Activated CD4-positive, alpha-beta T cell treated with anti-CD3 and anti-CD28 coated beads, Interleukin-2, amount 50 U/mL, for 24 hours (primary cell): ENCODE data around the gene B3GALT2.
"Not testable (repeated sequence)": the region's sequence is repeated elsewhere in the genome, so short reads cannot be mapped to it uniquely, and the experiment has no call there.

Experiments
- DNase-seq, 2 donors: peaks; one replicate each; pipeline ENCODE4 v3.0.0-alpha.2; 2020; ENCODE audit warnings: low read depth in 1 of 2, low spot score in 1 of 2

Gene B3GALT2

DNA sequence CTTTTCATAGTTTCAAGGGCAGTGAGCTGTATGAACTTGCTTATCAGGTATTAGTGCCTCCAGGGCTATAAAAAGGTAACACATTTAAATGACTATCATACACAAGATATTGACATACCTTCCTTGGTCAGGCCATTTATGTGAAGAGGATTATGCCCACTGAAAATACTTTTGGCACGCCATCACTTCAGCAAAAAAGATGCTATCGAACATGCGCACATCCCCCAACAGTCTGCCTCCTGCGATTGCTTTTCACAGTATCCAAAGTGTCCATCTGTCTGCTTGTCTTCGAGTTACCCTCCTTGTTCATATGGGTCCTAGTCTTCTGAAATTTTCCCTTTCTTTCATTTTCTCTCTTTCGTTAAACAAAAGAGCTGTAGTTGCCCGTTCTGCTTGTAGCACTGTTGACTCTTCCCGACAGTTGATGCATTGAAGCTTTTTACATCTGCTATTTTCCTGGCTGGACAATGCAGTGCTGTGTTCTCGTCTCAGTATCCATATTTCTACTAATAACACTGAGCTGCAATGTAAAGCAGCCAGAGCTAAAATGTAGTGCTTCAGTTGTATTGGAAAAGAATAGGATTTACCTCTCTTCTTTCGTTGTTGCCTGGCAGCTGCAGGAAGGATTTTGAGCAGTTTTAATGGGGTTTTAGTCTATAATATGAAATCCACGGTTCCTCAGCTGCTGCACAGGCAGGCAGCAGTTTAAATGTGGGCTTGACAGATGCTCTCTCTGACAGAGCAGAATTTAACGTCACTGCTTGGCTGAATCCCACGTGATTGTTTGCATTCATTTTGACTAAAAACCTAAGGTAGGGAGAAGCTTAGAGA, at the start of gene B3GALT2:
TSS of gene B3GALT2 (minus strand) at position 713 of the 831 bp plus-strand sequence. CDS start 5,051 bp downstream, outside the sequence.
- DNase-seq: no peak

DNA sequence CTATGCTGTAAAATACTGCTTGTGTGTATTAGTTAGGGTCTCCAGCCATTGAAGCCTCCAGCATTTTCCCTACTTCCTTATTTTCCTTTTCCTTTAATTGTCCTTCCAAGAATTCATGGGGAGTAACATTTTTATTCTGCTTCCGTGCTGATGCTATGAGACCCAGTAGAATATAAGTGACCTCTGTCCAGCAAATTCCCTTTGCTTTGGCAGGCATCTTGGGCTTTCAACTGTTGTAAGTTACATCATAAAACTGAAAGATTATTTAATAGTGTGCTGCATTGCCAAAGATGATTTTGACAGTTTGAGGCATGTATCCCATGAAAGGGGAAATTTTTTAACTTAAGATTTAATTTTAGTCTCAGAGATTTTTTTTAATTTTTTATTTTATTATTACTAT, 48.1 kb upstream of the B3GALT2 start:
- DNase-seq: no peak

- not testable (repeated sequence) for DNase-seq
Measured at GRCh38 chr1:193231146-193231545, 44.7 kb upstream of the B3GALT2 start.

DNA sequence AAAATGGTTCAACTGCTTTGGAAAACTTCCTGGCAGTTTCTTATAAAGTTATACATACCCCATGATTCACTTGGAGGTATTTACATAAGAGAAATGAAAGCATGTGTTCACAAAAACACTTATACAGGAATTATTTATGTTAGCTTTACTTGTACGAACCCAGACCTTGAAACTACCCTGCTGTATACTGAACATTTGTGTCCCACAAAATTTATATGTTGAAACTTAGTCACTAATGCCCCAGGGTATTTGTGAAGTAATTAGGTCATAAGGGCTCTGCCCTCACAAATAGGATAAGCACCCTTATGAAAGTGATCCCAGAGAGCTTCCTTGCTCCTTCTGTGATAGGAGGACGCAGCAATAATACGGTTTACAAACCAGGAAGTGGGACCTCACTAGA, 42.7 kb upstream of the B3GALT2 start:
- DNase-seq: no peak

- DNase-seq: no peak
Measured at GRCh38 chr1:193222056-193222615, 35.7 kb upstream of the B3GALT2 start.

DNA sequence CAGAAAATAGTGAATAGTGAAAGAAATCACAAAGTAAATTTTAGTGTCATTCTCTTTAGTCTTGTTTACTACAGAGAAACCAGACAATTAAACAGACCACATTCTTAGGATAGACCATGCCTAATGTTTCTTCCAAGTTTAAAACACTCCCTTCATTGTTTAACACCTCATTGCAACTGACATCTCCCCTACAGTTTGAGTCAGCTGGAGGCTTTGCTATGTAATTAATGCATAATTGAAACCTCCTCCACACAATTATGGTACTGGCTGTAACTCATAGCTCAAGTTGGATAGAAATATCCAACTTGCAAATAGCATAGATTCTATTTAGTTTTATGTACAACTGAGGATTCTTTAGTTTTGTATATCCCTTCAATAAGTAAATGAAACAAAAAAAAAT, 35.2 kb upstream of the B3GALT2 start:
- DNase-seq: no peak

DNA sequence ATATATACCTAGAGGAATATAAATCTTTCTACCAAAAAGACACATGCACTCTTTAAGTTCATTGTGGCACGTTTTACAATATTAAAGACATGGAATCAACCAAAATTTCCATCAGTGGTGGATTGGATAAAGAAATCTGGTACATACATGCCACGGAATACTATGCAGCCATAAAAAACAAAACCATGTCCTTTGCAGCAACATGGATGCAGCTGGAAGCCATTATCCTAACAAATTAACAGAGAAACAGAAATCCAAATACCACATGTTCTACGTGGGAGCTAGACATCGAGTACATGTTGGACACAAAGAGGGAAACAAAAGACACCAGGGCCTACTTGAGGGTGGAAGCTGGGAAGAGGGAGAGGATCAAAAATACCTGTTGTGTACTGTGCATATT, 33.0 kb upstream of the B3GALT2 start:
- no peak for DNase-seq

DNA sequence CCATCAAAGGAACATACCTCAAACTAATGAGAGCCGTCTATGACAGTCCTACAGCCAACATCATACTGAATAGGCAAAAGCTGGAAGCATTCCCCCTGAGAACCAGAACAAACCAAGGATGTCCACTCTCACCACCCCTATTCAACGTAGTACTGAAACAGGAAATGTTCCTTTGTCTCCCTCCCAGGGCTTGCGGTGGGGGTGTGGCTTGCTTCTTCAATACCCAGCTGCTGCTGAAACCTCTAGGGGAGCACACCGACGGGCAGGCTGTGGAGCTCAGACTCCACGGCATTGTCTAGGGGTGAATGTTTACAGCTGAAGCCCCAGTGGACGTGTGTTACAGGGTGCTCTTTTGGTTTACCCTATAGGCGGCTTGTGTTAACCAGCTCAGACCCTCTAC, 30.5 kb upstream of the B3GALT2 start:
- no peak for DNase-seq

DNA sequence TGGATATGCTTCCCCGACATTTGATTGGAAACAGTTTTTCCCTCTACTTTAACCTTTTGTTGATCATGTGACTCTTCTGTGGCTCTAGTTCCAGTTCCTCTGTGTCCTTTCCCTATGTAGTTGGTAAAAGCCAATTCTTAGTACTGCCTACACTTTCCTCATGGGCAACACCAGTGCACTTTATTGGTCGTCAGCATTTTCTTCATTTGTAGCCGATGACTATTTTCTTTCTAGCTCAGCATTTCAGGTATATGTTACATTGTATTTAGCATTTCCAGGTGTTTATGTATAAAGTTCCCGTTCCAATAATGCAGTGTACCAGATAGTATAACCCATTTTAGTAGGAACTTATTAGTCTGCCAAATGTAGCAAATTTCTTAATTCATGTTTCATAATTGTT, 27.6 kb upstream of the B3GALT2 start:
- DNase-seq: no peak

GRCh38 chr1:193212637-193213036, 26.2 kb upstream of the B3GALT2 start:
- no peak for DNase-seq

DNA sequence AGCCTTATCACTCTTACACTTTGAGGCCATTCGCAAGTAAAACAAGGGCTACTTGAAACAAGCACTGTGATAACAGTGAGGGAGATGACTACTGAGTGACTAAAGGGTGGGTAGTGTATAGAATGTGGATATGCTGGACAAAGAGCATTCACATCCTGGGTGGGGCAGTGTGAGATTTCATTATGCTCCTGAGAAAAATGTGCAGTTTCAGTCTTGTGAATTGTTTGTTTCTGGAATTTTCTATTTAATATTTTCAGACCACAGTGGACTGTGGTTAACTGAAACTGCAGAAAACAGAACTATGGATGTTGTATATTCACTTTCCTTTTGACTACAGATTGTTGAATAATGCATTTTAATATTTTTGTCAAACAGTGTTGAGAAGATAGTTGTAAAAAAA, 25.1 kb upstream of the B3GALT2 start:
- DNase-seq: no peak

- DNase-seq: no peak
Measured at GRCh38 chr1:193210996-193211395, 24.6 kb upstream of the B3GALT2 start.

- no peak for DNase-seq
Measured at GRCh38 chr1:193201021-193201420, 14.6 kb upstream of the B3GALT2 start.

DNA sequence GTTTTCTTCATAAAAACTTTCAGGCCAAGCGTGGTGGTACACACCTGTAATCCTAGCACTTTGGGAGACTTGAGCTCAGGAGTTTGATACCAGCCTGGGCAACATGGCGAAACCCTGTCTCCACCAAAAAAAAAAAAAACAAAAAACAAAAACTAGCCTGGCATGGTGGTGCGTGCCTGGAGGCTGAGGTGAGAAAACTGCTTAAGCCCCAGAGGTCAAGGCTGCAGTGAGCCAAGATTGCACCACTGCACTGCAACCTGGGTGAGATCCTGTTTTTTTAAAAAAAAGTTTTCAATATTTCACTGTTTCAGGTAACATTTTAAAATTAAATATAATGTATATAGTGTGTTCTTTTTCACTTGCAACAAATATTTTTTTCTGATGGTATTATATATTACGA, 13.5 kb upstream of the B3GALT2 start:
- no peak for DNase-seq

DNA sequence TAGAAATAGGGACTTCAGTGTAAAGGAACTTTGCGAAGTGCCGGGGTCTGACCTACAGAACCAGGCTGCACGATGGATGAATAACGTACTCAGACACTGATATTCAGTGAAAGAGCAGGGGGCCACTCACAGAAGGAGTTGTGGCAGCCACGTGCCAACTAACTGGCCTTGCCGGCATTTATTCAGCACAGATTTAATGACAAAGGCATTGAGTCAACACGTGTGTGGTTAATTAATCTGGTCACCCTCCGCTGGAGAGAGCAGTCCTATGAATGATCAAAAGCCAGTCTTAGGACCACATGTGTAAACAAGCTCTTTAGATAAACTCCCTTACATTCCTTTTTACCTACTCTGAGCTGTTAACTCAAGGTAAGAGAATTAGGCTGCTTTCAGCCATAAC, 6.2 kb upstream of the B3GALT2 start:
- no peak for DNase-seq

GRCh38 chr1:193190096-193190744, 3.8 kb upstream of the B3GALT2 start:
- no peak for DNase-seq

DNA sequence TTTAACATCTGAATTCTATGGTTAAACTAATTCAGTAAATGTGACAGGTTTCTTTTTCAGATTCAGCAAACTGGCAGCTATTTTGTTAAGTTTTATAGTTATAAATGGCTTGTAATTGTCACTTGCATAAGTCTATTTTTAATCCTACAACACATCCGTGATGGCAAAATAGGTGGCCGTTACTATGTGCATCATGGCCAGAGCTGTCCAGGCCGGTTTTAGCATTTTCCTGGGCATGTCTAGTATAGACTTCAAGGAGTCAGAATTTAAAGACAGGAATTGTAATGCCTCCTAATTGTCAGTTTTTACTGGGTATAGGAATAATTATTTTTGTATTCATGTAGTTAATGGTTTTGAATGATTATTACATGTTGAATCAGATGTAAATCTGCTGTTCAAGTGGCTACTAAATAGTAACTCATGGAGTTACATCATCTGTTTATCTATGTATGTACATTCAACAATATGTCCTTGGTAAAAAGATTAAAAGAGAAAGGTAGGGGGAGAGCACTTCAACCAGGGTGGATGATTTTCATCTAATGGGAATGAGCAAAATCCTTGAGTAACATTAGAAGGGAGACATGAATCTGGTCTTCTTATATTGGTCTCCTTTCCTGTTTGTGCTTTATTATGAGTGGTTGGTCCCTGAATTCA, 3.2 kb upstream of the B3GALT2 start:
- no peak for DNase-seq

- not testable (repeated sequence) for DNase-seq
Measured at GRCh38 chr1:193188915-193189314, 2.5 kb upstream of the B3GALT2 start.

DNA sequence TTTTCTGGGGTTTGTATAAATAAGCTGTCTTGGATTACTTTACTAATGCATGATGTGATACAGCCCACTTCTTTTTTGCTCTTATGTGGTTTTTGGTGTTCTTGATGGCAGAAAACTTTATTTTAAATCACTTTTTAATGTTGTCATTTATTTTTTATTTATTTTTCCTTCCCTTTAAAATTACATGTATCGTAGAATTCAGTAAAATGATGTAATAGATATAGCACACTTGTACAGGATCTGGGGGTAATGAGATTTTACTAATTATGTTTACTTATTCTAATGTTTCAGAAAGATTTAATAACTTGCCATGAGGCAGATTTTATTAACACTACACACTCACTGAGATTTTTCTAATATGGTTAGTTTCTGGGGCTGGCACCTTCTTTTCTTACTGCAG, 701 bp upstream of the B3GALT2 start:
- DNase-seq: no peak

GRCh38 chr1:193185211-193185610, 1.2 kb downstream of the B3GALT2 start:
- no peak for DNase-seq

DNA sequence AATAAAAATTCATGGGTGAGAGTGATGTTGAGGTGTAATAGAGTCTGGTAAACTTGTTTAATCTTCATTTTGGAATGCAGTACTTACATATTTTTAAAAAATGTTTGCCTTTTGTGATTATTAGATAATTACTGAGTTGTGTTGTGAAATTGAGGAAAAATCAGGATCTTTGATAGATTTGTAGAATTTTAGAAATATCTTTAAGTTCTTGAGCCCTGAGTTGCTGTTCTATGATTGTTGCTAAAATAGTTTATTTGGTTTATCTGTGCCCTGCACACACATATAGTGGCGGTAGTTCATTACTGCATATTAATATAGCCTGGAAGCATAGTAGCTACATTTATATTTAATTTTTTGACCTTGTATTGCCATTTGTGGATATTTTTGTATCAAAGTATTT, 1.6 kb downstream of the B3GALT2 start:
- no peak for DNase-seq
